HG03460 (cell line): Measurements from ENCODE around the gene OSTM1.
A peak's percentile ranks its signal among the peaks of the same experiment; 100 is the strongest.

ENCODE experiments used
- ATAC-seq: cut with Tn5 transposase; IDR thresholded peaks from one replicate; pipeline ENCODE4 v1.9.1; 2021; ENCODE audit not compliant: unreplicated experiment

OSTM1 gene

DNA sequence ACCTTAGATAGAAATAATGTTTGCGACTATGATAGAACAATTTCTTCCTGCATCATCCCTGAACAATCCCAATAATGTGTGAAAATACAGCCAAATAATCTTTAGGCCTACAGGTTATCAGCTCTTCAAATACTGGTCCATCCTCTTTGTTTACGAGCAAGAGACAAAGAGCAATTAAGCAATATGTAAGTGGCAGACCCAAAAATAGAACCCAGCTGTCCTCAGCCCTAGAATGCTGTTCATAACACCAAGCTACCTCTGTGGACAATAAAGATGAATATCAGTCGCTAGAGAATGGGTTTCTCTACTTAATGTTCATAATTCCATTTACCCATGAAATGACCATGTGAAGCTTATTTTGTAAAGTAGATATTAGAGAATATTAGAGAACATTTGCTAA, 28.4 kb upstream of the OSTM1 start:
- ATAC-seq: no peak

DNA sequence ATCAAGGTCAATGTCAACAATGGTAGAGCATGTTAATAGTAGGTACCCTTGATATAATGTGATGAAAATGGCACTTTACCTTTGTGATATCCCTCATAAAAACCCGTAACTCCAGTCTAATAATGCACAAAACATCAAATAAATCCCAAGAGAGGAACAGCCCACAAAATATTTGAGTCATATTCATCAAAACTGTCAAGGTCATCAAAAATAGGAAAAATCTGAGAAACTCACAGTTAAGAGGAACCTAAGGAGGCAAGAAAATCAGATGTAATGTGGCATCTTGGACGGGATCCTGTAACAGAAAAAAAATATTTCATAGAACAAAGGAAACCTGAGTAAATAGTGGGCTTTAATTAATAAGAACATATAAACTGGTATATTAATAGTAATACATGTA, 25.5 kb upstream of the OSTM1 start:
- ATAC-seq: no peak

DNA sequence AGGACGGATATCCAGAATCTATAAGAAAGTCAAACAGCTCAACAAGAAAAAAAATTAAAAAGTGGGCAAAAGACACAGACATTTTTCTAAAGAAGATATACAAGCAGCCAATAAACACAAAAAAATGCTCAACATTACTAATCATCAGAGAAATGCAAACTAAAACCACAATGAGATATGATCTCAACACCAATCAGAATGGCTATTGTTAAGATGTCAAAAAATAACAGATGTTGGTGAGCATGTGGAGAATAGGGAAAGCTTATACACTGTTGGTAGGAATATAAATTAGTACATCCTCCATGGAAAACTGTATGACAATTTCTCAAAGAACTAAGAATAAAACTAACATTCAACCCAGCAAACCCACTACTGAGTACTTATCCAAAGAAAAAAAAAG, 23.3 kb upstream of the OSTM1 start:
- no peak for ATAC-seq

DNA sequence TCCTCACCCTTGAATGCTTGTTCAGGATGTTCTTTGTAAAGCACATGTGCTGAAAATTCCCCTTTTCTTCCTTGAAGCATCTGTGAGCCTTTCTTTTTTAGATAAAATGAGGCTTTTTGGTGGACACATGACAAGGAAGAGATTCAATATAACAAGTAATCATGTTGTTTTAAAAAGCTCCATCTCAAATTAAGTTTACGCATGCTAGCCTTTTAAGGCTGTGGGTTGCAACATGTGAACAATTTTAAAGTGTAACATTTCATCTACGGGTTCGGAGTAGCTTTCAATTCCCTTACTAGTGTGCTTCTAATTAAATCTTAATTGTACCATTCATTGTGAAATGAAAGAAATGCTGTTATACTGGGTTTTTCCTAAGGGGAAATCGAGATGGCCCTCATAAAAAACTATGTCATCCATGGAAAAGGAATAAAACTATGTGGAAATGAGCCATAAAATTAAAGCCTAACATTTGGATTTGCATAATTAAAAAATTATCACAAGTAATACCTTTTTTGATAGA, 19.3 kb upstream of the OSTM1 start:
- no peak for ATAC-seq

DNA sequence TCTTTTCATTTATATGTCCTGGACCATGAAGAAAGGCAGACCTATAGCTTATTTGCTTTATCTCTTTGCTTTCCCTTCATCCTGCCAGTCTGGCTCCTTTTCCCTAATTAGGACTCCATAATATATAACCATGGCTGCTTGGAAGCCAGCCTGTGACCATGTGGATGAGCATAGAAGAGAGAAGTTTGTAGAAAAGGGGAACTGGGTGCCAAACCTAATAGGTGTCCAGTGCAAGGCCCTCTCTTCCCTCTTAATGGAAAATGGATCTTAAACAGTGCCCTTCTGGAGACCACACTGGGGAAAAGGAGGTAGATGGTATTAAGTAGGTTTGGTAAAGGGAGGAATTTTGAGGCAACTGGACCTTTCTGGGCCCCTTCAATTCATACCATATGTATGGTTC, 16.7 kb upstream of the OSTM1 start:
- no peak for ATAC-seq

DNA sequence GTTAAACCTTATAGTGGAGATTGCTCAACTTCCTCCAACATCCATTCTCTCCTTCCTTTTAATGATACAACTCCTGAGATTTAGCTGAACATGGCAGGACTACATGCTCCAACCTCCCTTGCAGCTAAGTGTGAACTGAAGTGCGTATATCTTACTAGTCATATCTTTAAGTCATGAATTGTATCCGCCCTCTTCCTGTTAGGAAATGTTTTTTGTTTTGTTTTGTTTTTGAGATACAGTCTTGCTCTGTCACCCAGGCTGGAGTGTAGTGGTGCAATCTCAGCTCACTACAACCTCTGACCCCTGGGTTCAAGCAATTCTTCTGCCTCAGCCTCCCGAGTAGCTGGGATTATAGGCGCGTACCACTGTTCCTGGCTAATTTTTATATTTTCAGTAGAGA, 8.8 kb upstream of the OSTM1 start:
- no peak for ATAC-seq

DNA sequence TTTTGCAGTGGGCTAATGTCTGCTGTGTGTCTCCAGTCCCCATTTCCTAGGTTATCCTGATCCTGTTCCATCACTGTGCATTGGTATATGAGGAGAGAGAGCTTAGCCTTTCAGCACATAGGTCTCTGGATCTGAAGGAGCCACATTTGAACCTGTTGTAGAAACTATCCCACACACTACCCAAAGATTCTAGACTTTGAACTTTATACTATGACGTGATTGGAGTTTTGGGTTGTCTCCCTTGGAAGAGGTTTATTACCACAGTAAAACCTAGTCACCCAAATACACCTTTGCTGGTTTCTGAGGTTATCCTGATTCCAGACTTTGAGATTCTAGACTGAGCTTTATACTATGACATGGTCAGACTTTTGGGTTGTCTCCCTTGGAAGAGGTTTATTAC, 8.0 kb upstream of the OSTM1 start:
- no peak for ATAC-seq

DNA sequence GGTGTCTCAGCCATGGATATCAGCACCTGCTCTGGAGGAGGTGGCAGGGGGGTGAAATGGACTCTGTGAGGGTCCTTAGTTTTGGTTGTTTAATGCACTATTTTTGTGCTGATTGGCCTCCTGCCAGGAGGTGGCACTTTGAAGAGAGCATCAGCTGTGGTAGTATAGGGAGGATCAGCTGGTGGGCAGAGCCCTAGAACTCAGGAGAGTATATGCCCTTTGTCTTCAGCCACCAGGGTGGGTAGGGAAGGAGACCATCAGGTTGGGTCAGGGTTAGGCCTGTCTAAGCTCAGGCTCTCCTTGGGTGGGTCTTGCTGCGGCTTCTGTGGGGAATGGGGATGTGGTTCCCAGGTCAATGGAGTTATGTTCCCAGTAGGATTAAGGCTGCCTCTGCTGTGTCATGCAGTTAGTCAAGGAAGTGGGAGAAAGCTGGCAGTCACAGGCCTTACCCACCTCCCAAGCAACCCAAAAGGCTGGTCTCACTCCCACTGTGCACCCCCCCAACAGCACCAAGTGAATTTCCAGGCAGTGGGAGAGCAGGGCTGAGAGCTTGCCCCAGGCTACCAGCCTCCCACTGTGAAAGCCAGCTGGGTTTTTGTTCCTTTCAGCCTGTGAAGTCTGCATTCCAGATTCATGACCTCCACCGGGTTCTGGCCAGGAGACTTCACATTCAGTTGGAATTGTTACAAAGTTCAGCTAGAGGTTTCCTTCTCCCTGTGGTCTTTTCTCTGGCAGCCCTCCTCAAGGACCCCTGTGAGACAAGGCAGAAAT, 5.7 kb upstream of the OSTM1 start:
- ATAC-seq: no peak

DNA sequence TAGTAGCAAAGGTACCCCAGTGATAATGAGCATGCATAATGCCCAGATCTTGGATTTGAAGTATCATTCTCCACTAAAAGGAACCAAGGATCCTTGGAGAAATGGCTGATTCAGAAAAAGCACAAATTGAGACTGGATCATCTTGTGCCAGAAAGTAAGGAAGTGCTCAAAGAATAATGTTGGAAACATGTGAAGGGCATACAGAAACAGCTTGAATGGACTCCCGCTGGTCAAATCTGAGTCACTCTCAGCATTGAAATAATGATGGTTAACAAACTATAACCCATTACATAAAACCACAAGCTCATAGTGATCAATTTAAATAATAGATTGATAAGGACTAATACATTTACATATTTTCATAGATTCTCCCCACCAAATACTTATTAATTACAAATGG, 3.6 kb upstream of the OSTM1 start:
- no peak for ATAC-seq

DNA sequence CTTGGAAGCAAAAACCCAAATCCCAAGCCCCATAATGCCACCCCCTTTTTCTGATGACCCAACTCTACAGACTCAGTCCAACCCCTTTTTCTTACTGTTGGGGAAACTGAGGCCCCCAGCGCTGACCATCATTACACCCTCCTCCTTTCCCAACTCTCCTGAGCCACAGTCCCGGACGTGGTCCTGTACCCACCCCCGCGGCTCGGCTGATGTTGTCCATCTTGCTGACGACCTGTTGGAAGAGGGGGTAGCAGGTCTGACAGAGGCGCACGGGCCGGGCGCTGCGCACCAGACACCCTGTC, 533 bp downstream of the OSTM1 start:
- peak; percentile 39 for ATAC-seq

DNA sequence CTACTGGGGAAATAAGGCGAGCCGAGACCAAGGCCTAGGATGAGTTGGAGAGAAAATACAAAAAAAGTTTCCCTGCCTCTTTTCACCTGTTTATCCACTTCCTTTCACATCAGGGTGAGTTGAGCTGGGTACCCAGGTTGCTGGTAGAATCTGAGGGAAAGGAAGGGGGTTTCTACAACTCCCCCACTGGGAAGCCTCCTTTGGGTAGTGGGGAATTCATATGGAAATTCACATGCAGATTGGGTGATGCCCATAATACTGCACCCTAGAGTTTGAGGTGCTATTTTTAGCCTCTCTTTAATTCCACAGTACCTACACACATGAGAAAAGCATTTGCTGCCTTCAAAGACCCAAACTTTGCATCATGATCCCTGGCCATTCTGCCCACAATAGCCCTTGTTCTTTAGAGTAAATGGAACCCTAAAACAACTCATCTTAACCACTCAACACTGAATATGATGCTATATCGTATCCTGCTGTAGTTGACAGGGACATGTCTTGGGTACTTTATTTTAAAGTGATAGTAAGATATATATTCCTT, 2.7 kb downstream of the OSTM1 start:
- no peak for ATAC-seq

DNA sequence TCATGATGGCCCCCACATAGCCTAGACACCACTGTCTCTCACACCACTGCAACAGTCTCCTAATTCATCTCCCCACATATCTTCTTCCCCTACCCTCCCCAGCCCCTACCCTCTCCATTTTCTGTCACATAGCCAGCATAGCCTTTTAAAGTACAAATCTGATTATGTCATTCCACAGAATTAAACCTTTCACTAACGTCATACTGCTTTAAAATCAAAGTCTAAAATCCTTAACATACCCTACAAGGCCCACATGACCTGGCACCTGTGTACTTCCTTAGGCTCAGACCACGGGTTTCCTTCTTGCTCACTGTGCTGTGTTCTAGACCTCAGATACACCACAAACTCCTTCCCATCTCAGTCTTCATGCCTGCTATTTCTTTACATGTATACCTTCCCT, 5.9 kb downstream of the OSTM1 start:
- peak; percentile 63 for ATAC-seq

DNA sequence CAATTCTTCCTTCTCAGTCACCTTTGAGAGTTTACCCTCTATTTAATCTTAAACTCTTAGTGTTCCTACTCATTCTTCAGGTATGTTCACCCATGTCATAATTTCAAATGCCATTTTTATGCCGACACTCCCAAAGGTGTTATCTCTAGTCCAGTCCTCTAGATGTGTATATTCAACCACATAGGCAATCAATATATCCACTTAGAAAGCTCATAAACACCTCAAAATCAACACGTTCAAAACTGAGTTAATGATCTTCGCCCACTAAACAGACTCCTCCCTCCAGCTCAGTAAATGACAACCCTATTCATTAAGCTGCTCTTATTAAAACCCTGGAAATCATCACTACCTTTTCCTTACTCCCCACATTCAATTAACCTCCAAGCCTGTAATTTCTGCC, 6.4 kb downstream of the OSTM1 start:
- no peak for ATAC-seq

DNA sequence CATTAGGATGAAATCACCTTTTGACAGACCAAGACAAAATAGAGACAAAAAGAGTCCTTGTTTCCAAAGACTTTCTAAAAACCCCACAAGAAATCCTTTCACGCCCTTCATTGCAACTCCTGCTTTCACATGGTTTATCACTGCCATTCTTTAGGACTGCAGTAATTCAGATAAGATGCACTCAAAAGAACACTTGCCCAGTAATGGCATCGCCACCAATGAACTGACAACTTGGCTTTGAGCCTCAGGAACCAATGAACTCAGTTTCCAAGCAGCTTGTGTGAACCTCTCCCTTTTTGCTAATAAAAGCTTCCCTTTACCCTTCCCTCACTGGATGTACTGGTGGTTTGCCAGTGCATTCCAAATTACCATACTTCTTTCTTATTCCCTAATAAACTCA, 21.8 kb downstream of the OSTM1 start:
- no peak for ATAC-seq

DNA sequence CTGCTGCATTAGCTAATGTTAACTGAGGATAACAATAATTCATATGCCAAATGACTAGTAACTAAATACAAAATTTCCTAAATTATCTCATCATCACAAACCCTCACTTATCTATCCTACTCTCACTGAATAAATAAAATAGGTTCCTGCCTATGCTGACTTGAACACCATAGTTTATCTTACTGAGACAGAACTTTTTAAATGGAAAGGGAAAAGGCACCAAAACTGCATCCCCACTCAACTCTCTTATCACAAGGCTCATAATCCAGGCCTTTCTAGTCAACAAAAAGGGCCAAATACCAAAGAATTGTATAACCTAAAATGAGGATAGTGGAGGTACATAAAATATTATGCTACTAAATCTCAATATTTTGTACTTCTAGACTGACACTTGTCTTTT, 23.1 kb downstream of the OSTM1 start:
- no peak for ATAC-seq

DNA sequence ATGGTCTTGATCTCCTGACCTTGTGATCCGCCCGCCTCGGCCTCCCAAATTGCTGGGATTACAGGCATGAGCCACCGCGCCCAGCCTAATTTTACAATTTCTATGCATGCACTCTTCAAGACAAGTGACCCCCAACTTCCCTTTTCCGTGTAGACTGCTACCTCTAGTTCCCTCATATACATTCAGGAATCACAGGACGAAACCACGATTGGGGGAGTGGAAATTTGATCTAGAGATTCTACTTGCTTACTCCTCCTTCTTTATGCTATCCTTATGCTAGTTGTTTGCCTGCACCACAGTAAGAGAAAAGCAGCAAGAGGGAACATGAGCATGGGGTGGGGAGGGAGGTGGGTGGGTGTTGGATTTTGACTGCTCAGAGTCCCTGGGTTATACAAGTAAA, 34.9 kb downstream of the OSTM1 start:
- ATAC-seq: no peak

DNA sequence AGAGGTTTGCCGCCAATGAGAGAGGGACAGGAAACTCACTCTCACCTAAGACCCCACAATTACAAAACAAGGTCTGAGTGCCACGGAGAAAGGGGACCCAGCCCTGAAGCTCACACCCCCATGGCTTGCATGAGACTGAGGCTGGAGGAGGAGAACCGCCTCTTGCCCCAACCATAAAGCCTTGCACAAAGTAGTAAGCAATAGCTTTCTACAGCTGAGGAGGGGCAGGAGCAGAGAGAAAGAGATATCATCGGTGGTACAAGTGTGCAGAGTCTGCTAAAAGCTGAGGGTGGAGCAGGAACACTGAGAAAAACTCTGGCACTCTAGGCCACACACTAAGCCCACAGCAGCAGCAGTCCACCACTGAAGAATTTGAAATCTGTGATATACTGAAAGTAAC, 37.7 kb downstream of the OSTM1 start:
- ATAC-seq: no peak

DNA sequence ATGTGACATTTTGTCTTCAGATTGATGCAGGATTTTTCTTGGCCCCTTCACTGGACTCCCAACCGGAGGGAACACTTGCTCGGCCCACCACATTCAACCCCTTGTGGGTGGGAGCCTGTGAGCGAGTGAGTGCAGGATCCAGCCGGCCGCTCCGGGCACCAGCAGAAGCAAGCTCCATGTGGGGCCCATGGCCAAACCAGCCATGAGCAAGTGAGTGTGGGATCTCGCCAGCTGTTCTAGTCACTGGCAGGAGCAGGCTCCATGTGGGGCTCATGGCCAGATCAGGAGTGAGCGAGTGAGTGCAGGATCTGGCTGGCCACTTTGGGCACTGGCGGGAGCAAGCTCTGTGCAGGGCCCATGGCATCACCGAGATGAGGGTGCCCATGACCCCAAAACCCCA, 42.6 kb downstream of the OSTM1 start:
- no peak for ATAC-seq

DNA sequence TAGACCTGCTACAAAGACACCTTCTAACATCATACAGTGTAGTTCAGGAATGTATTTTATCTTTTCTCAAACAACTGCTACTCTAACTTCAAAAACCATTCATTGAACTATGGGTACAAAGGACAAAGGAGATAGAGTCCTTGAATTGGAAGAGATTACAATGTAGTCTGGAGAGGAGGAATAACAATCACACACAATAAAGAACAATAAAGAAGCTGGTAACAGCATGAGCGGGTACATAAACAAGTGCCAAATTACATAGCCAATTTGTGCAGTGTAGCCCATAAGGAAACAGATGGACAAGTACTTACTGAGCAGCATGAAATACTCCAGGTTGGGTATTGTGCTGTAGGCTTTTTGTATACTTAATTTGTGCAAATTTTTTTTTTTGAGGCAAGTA, 44.3 kb downstream of the OSTM1 start:
- ATAC-seq: no peak

DNA sequence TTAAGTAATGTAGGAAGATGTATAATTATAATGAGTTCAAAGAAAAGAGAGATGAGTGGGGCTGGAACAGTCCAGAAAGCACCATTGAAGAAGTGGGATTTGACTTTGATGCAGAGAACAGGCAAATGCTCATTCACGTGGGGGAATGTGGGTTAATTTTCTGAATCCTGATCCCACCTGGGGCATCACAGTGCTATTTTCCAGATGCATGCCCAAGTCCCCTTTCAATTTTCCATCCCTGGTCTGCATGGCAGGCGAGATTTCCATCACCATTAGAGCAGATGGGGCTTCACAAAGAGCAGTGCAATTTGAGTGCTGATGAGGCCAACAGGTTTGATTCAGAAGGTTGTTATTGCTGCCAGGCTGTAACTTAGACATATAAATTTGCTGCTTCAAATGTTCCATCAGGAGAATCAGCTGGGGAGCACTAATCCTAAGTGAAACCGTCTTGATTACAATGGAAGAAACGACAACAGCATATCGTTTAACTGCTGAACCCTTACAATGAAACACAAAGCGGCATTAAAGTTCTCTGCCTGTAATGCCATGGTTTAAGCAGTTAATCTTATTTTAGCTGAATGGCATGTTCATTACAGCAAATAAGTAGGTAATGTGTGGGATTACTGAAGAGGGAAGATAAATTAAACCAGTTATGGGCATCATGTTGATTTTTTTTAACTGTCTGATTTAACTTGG, 45.2 kb downstream of the OSTM1 start:
- ATAC-seq: no peak

DNA sequence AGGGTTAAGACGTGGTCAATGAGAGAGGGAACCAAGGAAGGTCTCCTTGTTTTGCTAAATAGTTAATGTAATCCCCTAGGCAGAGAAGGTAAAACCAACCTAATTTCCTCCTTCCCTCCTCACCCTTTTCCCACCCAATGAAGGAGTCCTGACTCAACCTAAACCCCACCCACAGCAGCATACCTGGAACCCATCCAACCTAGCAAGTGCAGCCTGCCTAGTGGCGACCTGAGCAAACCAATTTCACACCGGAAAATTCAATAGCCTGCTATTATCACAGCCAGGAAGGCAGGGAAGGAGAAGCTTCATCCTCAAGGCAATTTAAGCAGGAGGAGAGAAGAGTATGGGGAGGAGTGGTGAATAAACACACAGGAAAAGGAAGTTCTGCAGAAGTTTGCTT, 46.9 kb downstream of the OSTM1 start:
- no peak for ATAC-seq

DNA sequence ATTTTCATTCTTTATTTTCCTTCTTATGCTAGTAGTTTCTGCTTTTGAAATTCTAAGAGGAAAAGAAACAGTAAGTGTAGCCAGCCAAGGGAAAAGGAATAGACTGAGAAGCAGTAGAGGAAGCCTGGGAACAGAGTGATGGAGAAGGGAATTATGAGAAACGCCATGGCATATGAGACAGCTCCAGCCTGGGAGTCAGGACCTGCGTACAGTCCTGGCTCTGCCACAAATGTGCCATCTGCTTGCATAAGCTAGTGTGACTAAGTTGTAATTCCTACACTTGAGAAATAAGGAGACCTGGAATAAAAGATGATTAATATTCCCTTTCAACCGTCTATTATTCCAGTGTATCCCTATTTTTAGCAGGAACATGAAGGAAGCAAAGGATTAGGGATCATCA, 47.5 kb downstream of the OSTM1 start:
- no peak for ATAC-seq
